ENCODE results near the gene LMAN1.

Gene LMAN1

GRCh38 chr18:59359576-59359952 is 499 bp upstream of the LMAN1 start:
- DNase-seq = no peak

- no peak for DNase-seq
Measured at GRCh38 chr18:59358414-59358711, 702 bp downstream of the LMAN1 start.

GRCh38 chr18:59357928-59358327 is 1.1 kb downstream of the LMAN1 start:
- DNase-seq = no peak

GRCh38 chr18:59354731-59355130 is 4.3 kb downstream of the LMAN1 start:
- no peak for DNase-seq

GRCh38 chr18:59353079-59353680 is 5.9 kb downstream of the LMAN1 start:
- no peak for DNase-seq

- DNase-seq = no peak
Measured at GRCh38 chr18:59352250-59352855, 6.7 kb downstream of the LMAN1 start.

- DNase-seq = no peak
Measured at GRCh38 chr18:59345556-59345955, 13.5 kb downstream of the LMAN1 start.

- DNase-seq = no peak
Measured at GRCh38 chr18:59344996-59345395, 14.1 kb downstream of the LMAN1 start.

- DNase-seq = no peak
Measured at GRCh38 chr18:59343926-59344325, 15.1 kb downstream of the LMAN1 start.

GRCh38 chr18:59340817-59341216 is 18.2 kb downstream of the LMAN1 start:
- DNase-seq = no peak

GRCh38 chr18:59340312-59340711 is 18.8 kb downstream of the LMAN1 start:
- no peak for DNase-seq

GRCh38 chr18:59332986-59333385 is 26.1 kb downstream of the LMAN1 start:
- no peak for DNase-seq

GRCh38 chr18:59328683-59329082 is 30.4 kb downstream of the LMAN1 start:
- no peak for DNase-seq

- no peak for DNase-seq
Measured at GRCh38 chr18:59325965-59326364, 33.1 kb downstream of the LMAN1 start.

- DNase-seq = no peak
Measured at GRCh38 chr18:59324623-59324971, 34.5 kb downstream of the LMAN1 start.

- DNase-seq = no peak
Measured at GRCh38 chr18:59323931-59324622, 35.0 kb downstream of the LMAN1 start.

GRCh38 chr18:59318460-59319050 is 40.5 kb downstream of the LMAN1 start, which contains the start of gene CPLX4:
Gene CPLX4, minus strand, starts transcription at chr18:59318649. Its CDS starts 187 bp downstream, at chr18:59318462.
- no peak for DNase-seq

GRCh38 chr18:59311631-59312030 is 47.4 kb downstream of the LMAN1 start:
- no peak for DNase-seq

- DNase-seq = no peak
Measured at GRCh38 chr18:59308938-59309260, 50.2 kb downstream of the LMAN1 start.

GRCh38 chr18:59308248-59308937 is 50.7 kb downstream of the LMAN1 start:
- DNase-seq = peak; percentile 90

GRCh38 chr18:59306640-59307039 is 52.4 kb downstream of the LMAN1 start:
- no peak for DNase-seq

GRCh38 chr18:59305295-59305694 is 53.8 kb downstream of the LMAN1 start:
- no peak for DNase-seq

GRCh38 chr18:59303656-59304195 is 55.3 kb downstream of the LMAN1 start:
- DNase-seq = no peak

- DNase-seq = no peak
Measured at GRCh38 chr18:59303006-59303405, 56.1 kb downstream of the LMAN1 start.

Data from NCI-H1092 treated with DMSO at 0.1 percent for 48 hours (cell line).